NCI-H82 (cell line): ENCODE measurements around the gene USP48.
A peak's percentile ranks its signal among the peaks of the same experiment; 100 is the strongest.

Experiments
- DNase-seq: peaks from one replicate; lab custom pipeline; 2025; lab: John Stamatoyannopoulos, UW

USP48 gene, protein sequence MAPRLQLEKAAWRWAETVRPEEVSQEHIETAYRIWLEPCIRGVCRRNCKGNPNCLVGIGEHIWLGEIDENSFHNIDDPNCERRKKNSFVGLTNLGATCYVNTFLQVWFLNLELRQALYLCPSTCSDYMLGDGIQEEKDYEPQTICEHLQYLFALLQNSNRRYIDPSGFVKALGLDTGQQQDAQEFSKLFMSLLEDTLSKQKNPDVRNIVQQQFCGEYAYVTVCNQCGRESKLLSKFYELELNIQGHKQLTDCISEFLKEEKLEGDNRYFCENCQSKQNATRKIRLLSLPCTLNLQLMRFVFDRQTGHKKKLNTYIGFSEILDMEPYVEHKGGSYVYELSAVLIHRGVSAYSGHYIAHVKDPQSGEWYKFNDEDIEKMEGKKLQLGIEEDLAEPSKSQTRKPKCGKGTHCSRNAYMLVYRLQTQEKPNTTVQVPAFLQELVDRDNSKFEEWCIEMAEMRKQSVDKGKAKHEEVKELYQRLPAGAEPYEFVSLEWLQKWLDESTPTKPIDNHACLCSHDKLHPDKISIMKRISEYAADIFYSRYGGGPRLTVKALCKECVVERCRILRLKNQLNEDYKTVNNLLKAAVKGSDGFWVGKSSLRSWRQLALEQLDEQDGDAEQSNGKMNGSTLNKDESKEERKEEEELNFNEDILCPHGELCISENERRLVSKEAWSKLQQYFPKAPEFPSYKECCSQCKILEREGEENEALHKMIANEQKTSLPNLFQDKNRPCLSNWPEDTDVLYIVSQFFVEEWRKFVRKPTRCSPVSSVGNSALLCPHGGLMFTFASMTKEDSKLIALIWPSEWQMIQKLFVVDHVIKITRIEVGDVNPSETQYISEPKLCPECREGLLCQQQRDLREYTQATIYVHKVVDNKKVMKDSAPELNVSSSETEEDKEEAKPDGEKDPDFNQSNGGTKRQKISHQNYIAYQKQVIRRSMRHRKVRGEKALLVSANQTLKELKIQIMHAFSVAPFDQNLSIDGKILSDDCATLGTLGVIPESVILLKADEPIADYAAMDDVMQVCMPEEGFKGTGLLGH

DNA sequence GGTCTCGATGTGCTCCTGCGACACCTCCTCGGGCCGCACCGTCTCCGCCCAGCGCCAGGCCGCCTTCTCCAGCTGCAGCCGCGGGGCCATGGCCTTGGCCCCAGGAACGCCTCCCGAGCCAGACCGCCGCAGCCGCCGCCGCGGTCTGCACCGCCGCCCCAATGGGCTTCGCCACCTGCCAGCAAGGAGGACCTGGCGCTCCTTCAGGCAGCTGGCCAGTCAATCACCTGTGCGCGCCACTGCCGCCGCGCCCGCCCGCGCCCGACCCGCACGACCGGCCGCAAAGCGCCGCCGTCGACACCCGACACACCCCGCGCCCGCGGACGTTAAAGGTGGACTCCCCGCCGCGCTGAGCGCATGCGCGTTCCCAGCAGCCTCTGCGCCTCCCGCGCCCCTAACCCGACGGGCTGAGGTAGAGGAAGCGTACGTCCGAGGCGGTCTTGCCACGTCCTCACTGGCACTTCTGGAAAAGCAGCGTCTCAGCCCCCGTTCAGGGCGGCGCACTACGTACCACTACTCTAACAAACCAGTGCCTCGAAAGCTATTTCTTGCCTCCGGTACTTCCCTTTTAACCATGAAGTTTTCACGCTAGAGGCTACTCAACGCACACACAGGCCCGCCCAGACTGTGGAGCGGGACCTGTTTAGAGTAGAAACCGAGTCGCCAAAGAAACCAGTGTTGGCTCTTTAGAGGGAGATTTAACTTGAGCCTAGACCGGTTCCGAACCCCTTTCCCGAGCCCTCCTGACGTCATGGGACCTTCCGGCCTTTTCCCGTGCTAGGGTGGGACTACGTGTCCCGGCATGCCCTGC, at the start of gene USP48:
TSS of gene USP48 (minus strand) at position 282 of the 811 bp plus-strand sequence. CDS start at position 90, 192 bp downstream.
- peak; percentile 99 for DNase-seq

DNA sequence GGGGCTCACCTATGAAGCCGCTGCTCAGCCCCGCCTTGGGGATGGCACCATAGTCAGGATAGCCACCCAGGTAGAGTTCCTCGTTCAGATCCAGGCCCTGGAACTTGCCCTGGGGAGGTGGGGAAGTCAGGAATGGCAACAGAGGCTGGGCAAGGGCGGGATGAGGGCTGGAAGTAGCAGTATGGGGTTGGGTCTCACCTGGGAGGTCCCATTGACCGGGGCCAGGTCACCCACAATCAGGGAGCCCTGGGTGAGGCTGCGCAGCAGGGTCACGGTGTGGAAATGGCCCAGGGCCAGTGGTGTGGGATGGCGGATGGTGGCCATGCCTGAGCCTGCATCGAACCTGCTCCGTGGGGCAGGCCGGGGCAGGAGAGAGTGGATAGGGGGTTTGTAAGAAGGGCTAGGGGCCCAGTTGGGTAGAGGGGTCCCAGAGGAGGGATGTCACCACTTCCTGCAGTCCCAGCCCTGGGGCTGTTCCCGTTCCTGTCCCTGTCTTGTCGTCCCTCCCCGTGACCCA, 48.6 kb upstream of the USP48 start:
- no peak for DNase-seq

DNA sequence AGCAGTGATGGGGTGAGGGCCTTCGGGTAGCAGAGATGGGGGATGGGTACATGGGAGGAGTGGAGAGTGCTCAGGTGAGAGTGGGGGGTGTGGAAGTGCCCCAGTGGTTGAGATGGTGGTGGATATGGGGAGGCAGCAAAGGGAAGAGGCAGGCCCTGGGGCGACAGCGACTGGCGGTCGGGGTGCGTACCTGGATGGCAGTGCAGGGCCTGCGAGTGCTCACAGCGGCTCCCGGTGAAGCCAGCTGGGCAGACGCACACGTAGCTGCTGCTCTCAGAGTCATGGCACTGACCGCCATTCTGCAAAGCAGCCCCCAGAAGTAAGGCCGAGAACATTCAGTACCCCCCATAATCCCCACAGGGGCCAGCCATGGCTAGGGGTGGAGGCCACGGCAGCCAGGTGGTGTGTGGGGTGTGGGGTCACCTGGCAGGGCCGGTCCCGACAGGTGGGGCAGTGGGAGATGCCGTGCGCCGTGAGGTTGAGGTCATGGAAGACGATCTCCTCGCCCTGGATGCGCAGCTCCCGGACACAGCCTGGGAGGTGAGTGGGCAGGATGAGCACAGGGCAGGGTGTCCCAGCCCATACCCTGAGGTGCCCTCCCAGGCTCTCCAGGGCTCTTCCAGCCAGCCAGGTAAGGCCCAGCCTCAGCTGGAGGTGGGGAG, 48.0 kb upstream of the USP48 start:
- no peak for DNase-seq

DNA sequence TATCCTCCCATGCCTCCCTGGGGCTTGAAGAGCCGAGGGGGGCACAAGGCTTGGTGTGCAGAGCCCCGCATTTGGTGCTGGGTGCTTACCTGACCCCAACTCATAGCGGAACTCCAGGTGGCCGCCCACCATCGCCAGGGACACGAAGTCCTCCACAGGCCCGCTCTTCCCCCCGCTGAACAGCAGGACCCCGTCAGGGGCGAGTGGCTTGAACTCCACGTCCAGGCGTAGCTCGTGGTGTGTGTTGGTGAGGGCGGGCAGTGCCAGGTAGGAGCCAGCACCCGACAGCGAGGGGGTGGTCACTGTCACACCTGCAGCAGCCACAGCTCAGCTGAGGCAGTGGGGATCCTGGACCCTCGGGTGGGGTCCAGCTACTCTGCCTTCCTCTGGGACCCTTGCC, 46.3 kb upstream of the USP48 start:
- no peak for DNase-seq

DNA sequence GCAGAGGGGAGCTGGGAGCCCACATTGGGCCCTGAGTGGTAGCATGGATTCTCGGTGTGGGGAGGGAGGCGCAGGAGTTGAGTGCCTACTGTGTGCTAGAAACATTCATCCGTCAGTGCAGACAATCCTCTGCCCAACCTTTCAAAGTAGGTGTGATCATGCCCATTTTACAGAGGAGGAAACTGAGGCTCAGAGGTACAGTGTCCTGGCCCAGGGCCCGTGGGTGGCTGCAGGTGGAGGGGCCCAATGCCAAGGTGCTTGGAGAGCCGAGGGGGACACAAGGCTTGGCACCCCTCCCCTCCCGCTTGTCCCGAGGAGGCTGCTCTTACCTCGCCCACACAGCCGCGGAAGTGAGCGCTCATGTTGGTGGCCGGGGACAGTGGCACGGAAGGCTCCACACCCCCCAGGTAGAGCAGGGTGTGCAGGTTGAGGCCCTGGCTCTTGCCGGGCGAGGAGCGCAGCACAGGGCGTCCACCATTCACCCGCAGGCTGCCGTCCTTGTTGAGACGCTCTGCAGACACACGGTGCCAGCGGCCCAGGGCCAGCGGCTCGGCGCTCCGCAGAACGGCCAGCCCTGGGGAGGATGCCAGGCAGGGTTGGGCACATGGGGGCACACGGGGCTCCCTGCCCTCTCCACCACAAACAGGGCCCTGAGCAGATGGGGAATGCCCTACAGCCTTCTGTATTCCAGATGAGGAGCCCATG, 45.7 kb upstream of the USP48 start:
- no peak for DNase-seq

DNA sequence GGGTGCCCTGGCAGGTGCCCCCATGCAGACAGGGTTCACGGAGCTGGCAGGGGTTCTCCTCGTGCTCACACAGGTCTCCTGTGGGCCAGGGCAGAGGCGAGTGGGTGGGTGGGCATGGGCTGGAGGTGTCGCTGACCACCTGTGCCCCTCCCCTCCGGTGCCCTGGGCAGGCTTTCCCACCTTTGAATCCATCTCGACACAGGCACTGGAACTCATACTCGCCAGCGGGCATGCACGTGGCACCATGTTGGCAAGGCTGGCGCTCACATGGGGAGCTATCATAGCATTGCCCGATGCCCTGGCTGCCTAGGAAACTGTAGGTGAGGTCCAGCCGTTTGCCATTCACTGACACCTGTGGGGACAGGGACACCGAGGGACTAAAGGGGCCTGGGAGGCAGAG, 45.1 kb upstream of the USP48 start:
- no peak for DNase-seq

DNA sequence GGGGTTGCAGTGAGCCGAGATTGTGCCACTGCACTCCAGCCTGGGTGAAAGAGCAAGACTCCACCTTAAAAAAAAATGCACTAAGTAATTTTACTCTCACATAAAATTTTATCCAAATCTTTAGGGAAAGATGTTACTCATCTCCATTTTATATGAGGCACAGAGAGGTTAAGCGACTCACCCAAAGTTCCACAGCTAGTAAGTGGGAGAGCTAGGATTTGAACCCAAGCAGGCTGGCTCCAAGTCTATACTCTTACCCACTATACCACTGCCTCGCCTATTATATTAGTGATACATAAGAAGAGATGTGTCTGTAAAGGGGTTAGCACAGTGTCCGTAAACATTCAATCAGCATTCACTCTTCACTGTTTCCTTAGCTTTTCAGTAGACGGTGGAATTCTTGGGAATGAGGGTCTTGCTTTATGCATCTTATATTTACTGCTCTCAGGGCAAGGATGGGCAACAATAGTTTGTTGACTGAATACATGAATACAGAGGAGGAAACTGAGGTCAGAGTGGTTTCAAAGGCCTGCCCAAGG, 44.3 kb upstream of the USP48 start:
- no peak for DNase-seq

DNA sequence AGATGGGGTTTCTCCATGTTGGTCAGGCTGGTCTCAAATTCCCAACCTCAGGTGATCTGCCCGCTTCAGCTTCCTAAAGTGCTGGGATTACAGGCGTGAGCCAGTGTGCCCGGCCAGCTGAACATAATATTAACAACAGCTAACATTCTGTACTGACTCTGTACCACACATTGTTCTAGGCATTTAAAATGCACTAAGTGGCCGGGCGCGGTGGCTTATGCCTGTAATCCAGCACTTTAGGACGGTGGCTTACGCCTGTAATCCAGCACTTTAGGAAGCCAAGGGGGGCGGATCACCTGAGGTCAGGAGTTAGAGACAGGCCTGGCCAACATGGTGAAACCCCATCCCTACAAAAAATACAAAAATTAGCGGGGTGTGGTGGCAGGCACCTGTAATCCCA, 43.7 kb upstream of the USP48 start:
- DNase-seq: peak; percentile 81

DNA sequence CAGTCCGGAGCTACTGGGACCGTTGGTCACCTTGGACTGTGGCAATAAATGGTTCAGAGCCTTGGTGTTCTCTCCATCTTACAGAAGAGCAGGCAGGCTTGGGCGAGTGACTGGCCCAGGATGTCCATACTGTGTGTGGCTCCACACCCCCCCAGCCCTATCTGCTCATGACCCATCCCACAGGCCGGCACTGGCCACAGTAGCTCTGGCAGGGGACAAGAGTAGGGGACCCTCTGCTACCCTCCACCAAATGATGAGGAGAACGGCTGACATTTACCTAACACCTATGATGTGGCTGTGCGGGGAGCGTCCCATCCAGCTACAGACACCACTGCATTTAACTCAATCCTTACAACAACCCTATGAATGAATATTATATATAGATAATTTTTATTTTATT, 42.4 kb upstream of the USP48 start:
- DNase-seq: no peak

DNA sequence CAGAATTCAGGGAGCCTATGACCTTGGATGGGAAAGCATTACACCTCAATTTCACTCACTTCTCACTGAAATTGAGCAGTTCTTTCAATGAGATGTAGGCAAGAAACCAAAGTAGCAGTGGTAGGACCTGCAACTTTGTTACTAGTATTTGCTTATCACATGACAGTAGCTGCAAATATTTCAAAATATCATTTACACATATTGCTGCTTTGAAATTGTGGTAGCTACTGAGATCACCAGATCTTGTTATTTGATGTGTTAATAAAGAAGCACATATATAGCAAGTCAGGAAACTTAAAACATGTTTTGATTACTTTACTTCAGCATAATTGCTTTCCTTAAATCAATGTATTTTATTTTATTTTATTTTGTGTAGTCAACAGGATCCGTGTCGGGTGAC, 42.0 kb upstream of the USP48 start:
- no peak for DNase-seq

DNA sequence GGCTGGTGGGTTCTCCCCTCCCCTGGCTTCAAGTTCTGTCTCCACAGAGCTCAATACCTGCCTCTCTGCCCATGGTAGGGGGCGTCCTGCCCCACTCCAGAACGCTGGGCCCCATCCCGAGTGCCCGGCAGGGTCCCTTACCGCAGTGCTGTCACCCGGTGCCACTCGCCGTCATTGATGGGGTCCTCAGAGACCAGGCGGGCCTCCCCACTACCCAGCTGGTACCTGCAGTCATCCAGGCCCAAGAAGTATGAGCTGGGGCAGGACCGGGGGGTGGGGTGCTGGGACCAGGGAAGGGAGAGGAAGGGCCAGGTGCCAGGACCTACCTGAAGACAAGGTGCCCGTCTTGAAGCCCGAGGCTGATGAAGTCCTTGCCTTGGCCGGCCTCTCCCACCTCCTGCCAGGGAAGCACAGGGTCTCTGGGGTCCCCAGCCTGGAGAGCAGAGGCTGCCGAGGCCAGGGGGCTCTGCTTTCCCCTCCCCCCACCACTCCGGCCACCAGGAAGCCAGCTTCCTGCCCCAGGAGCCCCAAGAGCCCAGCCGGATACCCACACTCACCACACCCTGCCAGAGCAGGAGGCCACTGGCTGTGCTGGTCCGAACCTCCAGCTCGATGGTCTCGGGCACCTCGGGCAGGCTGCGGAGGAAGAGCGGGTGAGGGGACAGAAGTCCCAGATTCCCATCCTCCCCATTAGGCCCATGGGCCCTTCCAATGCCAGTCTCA, 41.2 kb upstream of the USP48 start:
- DNase-seq: no peak

DNA sequence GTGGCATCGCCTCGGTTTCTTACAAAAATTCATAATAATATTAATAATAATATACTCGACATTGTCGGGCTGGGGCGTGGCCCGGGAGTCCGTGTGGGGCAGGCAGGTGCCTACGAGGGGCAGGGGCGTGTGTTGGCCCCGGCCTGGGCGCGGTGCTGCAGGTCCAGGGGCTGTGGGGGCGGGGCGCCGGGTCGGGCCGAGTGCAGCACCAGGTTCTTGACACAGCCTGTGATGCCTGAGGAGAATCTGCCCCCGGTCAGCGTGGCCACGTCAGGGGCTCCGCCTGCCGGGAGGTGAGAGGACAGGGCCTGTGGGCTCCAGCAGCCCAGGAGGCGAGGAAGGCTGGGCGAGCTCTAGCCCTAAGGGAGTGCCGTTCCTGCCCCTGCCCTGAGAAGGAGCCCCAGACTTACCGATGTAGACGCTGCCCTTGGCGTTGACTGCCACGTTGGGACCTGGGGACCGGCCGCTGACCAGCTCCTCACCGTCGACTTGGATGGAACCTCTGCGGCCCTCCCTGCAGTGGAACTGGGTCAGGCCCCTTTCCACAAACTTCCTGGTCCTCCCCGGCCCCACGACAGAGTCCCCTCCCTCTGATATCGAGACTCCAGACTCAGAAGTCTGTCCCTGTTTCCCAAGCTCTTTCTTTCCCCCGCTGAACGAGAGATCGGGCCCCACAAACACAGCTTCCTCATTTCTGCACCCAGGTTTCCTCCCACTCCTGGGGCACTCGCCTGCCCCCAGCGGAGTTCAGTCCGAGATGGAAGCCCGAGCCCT, 40.4 kb upstream of the USP48 start:
- no peak for DNase-seq

DNA sequence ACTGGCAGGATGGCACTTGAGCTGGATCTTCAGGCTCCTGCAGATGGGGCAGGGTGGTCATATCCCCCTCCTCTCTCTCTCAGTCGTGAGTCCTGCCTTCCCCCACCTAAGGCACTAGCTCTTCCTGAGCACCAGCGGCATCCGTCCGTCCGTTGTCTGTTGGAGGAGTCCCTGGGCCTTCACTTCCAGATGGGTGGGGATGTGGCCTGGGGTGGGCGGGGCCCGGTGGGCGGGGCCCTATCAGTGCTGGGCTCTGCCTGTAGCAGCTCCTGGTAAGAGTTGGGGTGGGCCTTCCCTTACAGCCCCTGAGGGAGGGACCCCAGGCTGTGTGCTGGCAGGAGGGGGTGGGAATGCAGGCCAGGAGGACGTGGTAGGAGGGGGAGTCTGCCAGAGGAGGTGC, 39.4 kb upstream of the USP48 start:
- DNase-seq: peak; percentile 74

DNA sequence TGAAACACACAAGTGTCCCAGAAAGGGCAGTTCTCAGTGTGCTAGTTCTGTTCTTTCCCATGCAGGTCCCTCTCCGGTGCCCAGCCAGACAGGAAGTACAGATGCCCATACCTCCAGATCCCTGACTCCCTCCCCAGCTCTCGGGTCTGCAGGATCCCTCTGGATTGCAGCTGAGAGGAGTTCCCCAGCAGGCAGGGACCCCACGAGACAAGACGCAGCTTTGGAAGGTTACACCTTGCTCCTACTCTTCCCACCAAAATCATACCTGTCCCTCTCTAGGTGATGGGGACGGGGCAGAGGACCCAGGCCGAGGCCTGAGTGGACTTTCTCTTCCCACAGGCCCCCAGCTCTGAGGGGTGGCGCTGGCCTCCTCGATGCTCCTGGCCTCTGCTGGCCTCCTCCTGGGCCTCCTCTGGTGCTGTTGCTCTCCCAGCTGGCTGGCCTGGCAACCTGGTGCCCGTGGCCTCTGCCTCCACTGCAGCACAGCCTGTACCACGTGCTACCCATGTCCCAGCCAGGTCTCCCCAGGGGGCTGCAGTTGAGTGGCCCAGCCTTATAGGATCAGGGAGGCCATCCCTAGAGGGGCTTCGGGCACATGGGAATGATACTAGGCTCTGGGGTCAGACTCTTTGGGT, 38.6 kb upstream of the USP48 start:
- no peak for DNase-seq

DNA sequence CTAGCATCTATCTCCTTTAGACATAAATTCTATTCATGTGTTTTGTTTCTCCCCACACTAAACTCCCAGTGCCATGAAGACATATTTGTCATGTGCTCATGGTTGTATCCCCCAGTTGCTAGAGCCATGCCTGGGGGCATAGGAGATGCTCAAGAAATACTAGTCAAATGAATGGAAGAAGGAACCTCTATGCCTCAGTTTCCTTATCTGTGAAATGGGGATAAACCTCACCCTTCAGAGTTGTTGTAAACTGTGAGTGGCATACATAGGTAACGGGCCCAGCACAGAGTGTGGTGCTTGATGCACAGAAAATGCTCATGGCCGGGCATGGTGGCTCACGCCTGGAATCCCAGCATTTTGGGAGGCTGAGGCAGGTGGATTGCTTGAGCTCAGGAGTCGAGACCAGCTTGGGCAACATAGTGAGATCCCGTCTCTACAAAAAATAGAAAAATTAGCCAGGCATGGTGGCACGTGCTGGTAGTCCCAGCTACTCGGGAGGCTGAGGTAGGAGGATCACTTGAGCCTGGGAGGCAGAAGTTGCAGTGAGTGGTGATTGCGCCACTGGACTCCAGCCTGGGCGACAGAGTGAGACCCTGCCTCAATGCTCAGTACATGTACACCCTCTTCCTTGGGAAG, 37.8 kb upstream of the USP48 start:
- no peak for DNase-seq

DNA sequence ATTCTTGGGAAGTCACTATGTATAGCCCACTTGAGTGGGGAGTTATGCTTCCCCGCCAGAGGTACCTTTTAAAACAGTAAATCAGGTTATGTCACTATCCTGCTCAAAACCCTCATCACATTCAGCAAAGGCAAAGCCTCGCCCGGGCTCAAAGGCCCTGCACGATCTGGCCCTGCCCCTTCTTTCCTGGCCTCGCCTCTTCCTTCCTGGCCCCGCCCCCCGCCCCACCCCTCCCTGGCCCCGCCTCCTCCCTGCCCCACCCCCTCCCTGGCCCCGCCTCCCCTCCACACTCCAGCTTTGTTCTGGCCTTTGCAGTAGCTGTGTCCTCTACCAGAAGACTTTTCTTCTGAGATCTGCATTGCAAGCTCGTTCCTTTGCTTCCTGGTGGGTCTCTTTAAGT, 35.7 kb upstream of the USP48 start:
- peak; percentile 70 for DNase-seq

DNA sequence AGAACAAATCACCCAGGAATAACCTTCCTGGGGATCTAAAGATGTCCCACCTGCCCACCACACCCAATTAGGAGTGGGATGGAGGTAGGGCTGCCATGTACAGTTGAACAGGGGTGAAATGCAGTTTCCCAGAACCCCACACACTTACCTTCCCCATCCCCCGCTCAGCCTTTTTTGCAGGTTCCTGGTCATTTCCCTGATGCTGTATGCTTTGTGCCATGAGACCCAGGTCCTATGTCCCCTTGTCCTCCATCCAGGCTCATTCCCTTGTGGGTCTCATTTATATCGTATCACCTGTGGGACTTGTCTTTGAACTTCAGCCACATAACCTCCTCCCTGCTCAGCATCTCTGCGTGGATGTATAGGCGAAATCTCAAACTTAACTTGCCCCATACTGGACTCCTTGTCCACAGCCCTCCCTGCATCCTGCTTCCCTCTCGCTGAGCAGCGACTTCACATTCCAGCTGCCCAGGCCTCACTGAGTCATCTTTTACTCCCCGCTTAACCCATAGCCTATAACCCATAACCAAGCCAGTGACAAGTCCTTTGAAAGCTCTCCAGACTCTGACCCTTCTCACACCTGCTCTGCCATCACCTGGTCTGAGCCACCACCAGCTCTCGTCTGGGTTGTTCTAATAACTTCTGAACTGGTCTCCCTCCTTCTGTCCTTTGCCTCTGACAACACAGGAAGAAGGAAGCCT, 33.8 kb upstream of the USP48 start:
- DNase-seq: no peak
